Hepatic stellate cell (primary cell): ENCODE results near the gene GSDME.

Source experiments
- DNase-seq: peaks from one replicate; pipeline ENCODE4 v3.0.0; 2011; ENCODE audit warnings: low spot score

The GSDME gene

DNA sequence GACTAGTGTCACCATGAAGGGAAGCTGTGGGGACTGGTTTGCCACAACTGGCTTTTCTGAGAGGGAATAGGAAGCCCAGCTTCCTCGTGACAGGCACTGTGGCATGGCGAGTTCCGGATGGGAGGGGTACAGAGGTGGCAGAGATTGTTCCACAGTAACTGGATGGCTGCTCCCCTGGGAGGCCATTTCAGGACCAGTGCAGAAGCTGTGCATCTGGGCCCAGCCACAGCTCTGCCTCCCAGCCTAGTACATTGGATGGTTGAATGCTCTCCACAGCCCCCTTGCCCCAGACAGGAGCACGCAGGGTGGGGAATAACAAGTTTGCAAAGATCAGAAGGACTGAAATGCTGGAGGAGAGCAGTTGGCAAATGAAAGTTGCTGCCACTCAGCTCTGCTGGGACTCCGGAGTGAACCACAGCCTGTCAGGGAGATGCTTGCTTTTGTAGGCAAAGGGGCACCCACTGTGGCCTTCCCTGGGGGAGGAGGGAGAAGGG lies 51.8 kb downstream of the GSDME start:
- DNase-seq, result no peak

- DNase-seq, result no peak
Observed at GRCh38 chr7:24704311-24704710, 53.0 kb downstream of the GSDME start.

GRCh38 chr7:24703296-24703695 lies 54.0 kb downstream of the GSDME start:
- no peak for DNase-seq

GRCh38 chr7:24702755-24703154 lies 54.5 kb downstream of the GSDME start:
- DNase-seq, result no peak

DNA sequence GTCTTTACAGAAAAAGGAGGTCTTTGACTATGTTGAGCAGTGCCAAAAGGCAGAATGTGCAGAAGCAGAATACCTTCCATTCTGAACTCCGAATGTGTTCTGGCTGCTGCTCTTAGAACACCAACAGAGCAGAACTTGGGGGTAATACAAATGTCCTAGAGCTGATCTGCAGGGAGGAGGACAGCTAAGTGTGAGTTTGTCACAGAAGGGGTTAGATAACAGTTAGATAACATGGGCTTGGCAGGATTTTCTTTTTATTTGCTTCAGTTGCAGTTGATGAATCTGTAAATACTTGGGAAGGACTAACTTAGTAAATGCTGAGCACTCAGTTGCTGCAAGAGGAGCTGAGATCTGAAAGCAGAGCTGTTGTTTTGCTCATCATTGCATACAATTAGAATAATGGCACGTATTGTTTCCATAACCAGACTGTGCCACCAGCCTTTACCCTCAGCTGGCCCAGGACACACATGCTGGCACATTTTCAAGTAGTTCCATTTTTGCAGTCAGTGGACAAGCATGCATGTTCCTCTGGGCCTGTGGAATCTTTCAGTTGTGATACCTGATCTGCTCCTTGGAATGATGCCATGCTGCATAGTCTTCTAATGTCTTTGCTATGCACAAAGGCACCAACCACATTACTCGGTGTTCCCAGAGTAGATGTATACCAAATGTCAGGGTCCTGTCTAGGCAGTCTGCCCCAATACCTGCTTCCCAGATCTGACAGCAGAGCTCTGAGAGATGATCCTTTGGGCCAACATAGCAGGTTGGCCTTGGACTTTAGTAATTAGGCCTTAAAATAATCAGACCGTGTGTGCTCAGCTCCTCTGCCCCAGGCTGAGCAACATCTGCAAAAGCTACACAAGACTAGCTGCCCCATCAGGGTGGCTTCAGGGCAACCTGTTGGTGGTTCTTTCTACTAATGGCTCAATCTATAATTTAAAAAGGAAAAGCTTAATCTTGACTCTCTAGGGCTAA lies 55.7 kb downstream of the GSDME start:
- peak; percentile 46 for DNase-seq

- no peak for DNase-seq
Observed at GRCh38 chr7:24700521-24701260, 56.6 kb downstream of the GSDME start.

DNA sequence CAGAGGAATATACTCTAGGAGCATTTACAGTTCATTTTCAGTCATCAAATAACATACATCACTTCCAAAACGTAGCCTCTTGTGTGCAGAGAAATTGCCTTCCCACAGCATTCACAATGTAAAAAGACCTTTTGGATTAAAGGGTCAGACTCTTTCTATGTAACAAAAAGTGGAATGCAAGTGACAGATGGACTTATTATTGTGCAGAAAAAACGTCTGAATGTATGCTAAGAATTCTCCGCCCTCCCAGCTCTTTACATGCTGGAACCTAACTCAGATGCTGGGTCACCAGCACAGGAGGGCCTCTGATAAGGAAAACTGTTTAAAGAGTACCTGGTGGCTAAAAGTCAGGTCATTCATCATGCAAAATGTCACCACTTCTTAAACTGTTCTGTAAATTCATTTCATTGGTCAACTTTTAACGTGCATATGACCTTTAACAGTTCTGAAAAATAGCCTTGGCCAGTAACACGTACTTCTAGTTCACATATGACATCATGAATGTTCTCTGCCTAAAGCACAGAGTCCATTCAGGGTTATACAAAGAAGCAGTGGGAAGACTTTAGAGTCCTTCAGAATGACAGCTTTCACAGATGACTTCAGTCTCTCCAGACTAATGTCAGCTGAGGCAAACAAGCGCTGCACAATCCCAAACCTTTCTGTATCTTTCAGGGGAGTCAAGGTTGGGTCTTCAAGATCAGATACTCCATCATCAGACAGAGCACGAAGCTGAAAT lies 58.6 kb downstream of the GSDME start:
- DNase-seq, result no peak

GRCh38 chr7:24697416-24697815 lies 59.8 kb downstream of the GSDME start:
- DNase-seq, result no peak

- no peak for DNase-seq
Observed at GRCh38 chr7:24692592-24692991, 64.7 kb downstream of the GSDME start.

GRCh38 chr7:24690251-24690650 lies 67.0 kb downstream of the GSDME start:
- no peak for DNase-seq

DNA sequence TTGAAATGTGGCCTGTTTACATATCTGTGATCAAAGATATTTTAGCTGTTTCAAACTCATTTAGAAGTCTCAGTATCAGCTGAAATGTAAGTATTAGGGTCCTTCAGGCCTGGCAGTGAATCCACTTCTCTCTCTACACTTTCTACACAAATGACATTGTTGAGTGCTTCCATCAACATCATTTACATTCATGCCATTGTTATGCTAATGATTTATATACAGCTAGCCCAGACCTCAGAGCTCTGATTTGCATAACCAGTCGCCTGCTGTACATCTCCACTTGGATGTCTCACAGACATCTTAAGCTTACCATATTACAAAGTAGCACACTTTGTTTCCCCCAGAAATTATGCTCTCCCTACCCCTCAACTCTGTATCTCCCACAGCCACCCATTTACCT lies 71.6 kb downstream of the GSDME start:
- no peak for DNase-seq

DNA sequence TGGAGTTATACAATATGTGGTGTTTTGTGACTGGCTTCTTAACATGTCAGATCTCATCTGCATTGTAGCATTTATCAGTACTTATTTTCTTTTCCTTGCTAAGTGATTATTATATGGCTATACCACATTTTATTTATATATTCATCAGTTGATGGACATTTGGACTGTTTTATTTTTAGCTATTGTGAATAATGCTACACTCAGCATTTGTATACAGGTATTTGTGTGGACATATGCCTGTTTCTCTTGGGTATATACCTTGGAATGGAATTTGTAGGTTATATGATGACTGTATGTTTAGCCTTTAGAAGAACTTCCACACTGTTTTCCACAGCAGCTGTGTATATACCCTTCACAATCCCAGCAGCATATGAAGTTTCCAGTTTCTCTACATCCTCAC lies 86.5 kb downstream of the GSDME start:
- no peak for DNase-seq

DNA sequence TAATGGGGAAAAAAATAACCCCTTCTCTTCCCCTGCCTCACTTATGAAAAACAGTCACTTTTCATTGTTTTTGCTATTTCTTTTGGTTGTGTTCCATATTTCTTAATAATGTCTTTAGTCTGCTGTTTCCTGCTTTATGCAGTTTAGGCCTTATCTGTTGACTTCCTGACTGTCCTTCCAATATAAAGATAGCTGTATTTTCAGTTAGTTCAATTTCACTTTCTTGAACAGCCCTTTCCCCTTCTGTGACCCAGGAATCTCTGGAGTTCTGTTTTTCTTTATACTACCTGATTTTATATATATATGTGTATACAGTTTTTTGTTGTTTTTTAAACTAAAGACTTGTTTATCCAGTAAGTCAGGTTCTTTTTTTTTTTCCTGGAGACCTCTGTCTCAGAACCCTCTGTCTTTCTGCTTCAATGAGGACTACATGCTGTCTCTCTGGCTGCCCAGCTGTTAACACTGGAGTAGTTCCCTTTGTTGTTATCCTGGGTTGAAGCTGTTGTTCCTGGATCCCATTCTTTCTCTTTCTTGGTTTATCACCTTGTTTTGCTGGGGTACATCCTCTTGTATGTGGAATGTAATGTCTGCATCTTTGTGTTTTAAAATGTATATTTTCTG lies 87.2 kb downstream of the GSDME start:
- no peak for DNase-seq

DNA sequence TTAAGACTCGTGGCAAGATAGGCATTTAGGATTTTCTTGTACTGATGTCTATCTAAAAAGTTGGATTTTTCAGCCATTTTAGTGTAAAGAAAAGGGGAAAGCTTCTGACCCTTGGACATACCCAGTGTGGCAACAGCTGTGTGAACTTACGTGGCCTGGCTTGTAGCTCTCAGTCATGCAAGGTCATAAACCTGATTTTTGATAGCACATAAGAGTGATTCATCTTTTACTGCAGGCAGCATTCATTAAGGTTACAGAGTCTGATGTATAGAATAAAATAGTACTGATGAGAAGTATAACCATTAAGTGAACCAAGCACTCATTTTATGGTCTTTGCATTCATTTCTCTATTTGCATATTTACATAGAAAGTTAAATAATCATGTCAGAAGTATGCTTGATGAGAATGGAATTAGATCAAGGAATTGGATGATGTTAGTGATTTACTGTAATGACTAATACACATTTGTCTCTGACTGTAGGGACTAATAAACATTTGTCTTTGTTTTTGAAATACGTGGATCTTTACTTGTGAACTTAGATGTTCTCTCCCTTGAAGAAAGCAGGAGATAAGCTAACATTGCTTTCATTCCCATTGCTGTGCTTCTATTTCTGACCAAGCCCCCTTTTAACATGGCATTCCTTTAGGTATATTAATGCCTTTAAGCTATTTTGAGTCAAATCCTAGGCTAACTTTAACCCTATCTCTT lies 88.2 kb downstream of the GSDME start:
- no peak for DNase-seq

DNA sequence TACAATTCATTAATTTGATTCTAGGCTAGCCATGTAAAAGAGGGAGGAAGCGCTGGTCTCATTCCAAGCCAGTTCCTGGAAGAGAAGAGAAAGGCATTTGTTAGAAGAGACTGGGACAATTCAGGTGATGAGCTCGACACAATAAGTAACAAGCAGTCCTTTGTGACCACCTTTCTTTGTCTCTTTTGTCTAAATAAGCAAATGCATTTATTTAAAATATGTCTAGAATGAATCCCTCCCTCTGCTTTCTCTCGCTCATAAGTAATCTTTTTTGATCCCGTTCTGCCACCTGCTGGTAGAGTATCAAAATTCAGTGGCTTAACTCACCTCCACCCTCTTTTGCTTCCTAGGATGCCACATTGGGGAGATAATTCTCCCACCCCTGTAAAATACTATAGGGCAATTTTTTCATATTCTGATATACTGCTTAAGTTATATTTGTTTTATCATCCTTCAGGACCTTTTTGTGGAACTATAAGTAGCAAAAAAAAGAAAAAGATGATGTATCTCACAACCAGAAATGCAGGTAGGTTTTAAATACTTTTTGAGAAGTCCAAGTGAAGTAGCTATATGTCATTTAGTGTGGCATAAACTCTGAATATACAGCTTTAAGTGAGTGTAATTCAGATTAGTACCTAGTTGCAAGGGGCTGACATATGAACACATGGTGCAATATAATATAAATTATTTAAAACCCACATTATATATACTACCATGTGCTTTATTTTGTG lies 91.5 kb downstream of the GSDME start:
- DNase-seq, result peak; percentile 24

DNA sequence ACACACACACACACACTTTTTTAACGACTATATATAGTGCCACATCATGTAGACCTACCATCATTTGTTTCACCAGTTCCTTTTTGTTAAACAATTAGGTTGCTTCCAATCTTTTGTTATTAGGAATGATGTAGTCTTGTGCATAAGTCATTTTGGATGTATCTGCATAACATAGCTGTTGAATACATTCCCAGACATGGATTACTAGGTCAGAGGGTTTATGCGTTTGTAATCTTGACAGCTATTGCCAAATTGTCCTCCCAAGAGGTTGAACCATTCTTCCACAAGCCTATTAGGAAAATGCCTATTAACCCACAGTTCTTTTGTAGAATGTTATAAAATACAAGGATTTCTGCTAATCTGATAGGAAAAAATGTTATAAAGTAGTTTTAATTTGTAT lies 96.7 kb downstream of the GSDME start:
- no peak for DNase-seq

- DNase-seq, result no peak
Observed at GRCh38 chr7:24659505-24659904, 97.8 kb downstream of the GSDME start.

GRCh38 chr7:24657980-24658379 lies 99.3 kb downstream of the GSDME start:
- no peak for DNase-seq

DNA sequence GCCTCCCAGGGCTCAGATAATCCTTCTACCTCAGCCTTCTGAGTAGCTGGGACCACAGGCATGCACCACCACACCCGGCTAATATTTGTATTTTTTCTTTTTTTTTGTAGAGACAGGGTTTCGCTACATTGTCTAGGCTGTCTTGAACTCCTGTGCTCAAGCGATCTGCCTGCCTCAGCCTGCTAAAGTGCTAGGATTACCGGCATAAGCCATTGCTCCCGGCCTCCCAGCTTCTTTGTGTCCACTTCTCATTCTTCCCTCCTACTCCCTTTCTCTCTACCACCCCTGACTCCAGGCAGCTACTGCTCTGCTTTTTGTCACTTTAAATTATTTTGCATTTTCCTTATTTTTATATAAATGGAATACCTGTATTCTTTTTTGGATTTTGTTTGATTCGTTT lies 100.7 kb downstream of the GSDME start:
- DNase-seq, result no peak

GRCh38 chr7:24654305-24654704 lies 103.0 kb downstream of the GSDME start:
- no peak for DNase-seq
